Peyer's patch (tissue), 4 donors: ENCODE data around the gene F2RL3. TPM values are rescaled to one million over a fixed set of nuclear protein-coding genes. Genes with fewer than 3 reads are reported as not detected.

ENCODE experiments used
- DNase-seq, 3 donors: peaks; one replicate each; pipeline ENCODE4 v3.0.0-alpha.2; 2017 to 2019
- H3K27ac ChIP-seq, 4 donors: fragments of 200-600 bp; sonication (generic); one replicate each; pipeline ENCODE4 v1.5.1; 2016 to 2019
- H3K27me3 ChIP-seq, 2 donors: fragments of 200-600 bp; sonication (generic); one replicate each; pipeline ENCODE4 v1.5.1; 2019
- H3K36me3 ChIP-seq, 3 donors: fragments of 200-600 bp; sonication (generic); one replicate each; pipeline ENCODE4 v1.5.1; 2016 to 2019
- H3K4me1 ChIP-seq, 4 donors: fragments of 200-600 bp; sonication (generic); one replicate each; pipeline ENCODE4 v1.5.1; 2016 to 2019
- H3K4me3 ChIP-seq, 4 donors: fragments of 200-600 bp; sonication (generic); 1 replicate in 3 of 4; 2 replicates in 1 of 4; pipeline ENCODE4 v1.5.1; 2016 to 2019; ENCODE audit warnings: mild to moderate bottlenecking in 1 of 4
- H3K9me3 ChIP-seq, 4 donors: fragments of 200-600 bp; sonication (generic); one replicate each; pipeline ENCODE4 v1.5.1; 2016 to 2019; ENCODE audit warnings: mild to moderate bottlenecking in 1 of 4
- POLR2A ChIP-seq, 2 donors: fragments of 450-650 bp; IDR thresholded peaks; one replicate each; pipeline ENCODE4 v1.5.1; 2017; ENCODE audit warnings: antibody characterized with exemption in 2 of 2, mild to moderate bottlenecking in 2 of 2, moderate library complexity in 2 of 2
- total RNA-seq, 4 donors: library from RNA; depleted of rRNA; stranded (reverse); fragments of >200 nt; gene quantifications; one replicate each; pipeline ENCODE4 v1.1.0, GENCODE V29; 2016
- TF ChIP-seq, protein P1 (sequence below), 6 experiments: fragments of 450-650 bp in 4 of 6; fragments of 200-600 bp in 2 of 6; sonication (generic) in 1 of 6; IDR thresholded peaks; one replicate each; pipeline ENCODE4 v1.5.1; 2017 to 2019; ENCODE audit warnings: antibody characterized with exemption in 6 of 6, mild to moderate bottlenecking in 3 of 6, moderate library complexity in 1 of 6

The F2RL3 gene
- total RNA-seq, 4 donors from 2014 or later, result 3.9 to 11.6 (median 5.1) TPM

DNA sequence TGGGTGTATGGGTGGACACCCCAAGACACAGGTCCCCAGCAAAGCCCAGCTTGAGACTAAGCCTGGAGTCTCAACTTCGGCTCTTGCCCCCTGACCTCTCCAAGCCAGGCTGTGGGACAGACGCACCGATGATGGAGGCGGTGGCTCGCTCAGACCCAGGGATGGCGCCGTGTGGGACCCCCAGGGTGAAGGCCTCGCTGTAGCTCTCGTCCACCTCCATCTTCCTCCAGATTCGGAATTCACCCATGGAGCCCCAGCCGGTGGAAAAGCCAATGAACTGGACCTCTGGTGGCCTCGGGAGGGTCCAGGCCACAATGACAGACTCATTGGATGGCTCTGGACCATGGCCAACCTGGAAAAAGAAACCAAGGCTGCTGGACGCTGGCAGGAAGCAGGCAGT is 39.1 kb downstream of the F2RL3 start:
- no peak for DNase-seq
- no peaks in the 10 kb centered on the region for H3K9me3 ChIP-seq
- H3K4me3 ChIP-seq, result no peak overlapping the region
- H3K27ac ChIP-seq, result no peak overlapping the region
- TF ChIP-seq, protein P1, sequence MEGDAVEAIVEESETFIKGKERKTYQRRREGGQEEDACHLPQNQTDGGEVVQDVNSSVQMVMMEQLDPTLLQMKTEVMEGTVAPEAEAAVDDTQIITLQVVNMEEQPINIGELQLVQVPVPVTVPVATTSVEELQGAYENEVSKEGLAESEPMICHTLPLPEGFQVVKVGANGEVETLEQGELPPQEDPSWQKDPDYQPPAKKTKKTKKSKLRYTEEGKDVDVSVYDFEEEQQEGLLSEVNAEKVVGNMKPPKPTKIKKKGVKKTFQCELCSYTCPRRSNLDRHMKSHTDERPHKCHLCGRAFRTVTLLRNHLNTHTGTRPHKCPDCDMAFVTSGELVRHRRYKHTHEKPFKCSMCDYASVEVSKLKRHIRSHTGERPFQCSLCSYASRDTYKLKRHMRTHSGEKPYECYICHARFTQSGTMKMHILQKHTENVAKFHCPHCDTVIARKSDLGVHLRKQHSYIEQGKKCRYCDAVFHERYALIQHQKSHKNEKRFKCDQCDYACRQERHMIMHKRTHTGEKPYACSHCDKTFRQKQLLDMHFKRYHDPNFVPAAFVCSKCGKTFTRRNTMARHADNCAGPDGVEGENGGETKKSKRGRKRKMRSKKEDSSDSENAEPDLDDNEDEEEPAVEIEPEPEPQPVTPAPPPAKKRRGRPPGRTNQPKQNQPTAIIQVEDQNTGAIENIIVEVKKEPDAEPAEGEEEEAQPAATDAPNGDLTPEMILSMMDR (IDR thresholded peaks at IDR 0.05), result no peak
- TF ChIP-seq POLR2A (IDR thresholded peaks at IDR 0.05), result no peak
- no peaks in the 10 kb centered on the region for H3K4me1 ChIP-seq
- no peaks in the 10 kb centered on the region for H3K27me3 ChIP-seq
- no peaks in the 10 kb centered on the region for H3K36me3 ChIP-seq

DNA sequence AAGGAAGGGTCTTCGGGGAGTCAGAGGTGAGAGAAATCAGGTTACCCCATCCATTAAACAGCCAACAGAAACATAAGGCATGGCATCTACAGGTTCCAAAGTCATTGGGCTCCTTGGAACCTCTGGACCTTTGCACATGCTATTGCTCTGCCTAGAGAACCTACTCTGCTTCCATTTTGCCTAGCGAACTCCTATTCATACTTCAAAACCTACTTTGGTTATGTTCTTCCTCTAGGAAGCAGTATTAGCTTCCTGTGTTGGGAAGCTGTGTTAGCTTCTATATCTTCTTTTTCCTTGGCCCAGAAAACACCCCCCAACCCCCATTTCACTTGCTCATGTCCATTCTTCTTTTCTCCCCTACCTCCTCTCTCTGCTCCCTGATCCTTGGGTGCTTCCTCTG is 39.6 kb downstream of the F2RL3 start:
- no peaks in the 10 kb centered on the region for H3K9me3 ChIP-seq
- no peak for DNase-seq
- no peak overlapping the region for H3K27ac ChIP-seq

DNA sequence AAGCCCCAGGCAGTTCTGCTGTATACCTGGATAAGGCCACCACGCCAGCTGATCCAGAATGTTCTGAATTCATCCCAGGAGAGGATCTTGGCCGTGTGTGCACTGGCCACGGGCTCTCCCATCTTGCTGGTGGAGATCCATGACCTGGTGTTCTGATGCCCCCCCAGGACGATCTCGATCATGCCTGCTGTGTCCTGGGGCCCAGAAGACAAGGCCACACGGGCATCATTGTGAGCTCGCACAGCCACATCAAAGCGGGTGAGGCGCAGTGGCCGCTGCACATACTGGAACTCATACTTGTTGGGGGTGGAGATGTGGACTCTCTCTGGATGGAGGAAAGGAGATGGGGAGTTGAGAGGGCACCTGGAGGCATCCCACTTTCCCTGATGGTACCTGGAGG is 40.1 kb downstream of the F2RL3 start:
- Histone ChIP-seq H3K4me3 (no peak overlapping the region), H3K9me3 (no peaks in the 10 kb centered on the region), H3K4me1 (no peaks in the 10 kb centered on the region), H3K27me3 (no peaks in the 10 kb centered on the region), H3K36me3 (no peaks in the 10 kb centered on the region), H3K27ac (no peak overlapping the region)
- TF ChIP-seq POLR2A (IDR thresholded peaks at IDR 0.05), result no peak
- TF ChIP-seq, protein P1 (IDR thresholded peaks at IDR 0.05), result no peak
- DNase-seq, result no peak

More for the DNA sequence above, 39.6 kb downstream of the F2RL3 start:
- H3K36me3 ChIP-seq, result no peaks in the 10 kb centered on the region
- H3K4me3 ChIP-seq, result no peak overlapping the region
- no peaks in the 10 kb centered on the region for H3K4me1 ChIP-seq
- TF ChIP-seq, protein P1 (IDR thresholded peaks at IDR 0.05), result no peak
- TF ChIP-seq POLR2A (IDR thresholded peaks at IDR 0.05), result no peak
- no peaks in the 10 kb centered on the region for H3K27me3 ChIP-seq

DNA sequence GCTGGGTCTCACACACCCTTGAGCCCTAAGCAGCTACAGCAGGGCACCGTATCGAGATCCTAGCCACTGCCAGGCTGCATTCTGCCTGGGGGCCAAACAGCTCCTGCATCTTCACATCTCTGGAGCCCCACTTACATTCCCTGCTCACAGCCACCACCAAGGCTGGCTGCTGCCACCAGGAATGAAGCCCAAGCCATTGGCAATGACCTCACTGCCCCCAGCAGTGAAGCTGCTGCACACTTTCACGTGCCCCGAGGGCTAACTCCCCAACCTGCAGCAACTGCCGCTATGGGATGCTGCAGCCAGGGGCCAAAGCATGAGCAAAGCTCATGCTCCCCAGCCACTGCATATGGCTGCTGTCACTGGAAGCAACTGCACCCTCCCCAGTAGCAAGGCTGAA is 42.0 kb downstream of the F2RL3 start:
- no peak overlapping the region for H3K27ac ChIP-seq
- no peaks in the 10 kb centered on the region for H3K27me3 ChIP-seq
- no peak for TF ChIP-seq POLR2A (IDR thresholded peaks at IDR 0.05)
- TF ChIP-seq, protein P1 (IDR thresholded peaks at IDR 0.05), result no peak
- no peak for DNase-seq
- H3K36me3 ChIP-seq, result no peaks in the 10 kb centered on the region
- no peak overlapping the region for H3K4me3 ChIP-seq
- H3K9me3 ChIP-seq, result no peaks in the 10 kb centered on the region
- H3K4me1 ChIP-seq, result no peaks in the 10 kb centered on the region

DNA sequence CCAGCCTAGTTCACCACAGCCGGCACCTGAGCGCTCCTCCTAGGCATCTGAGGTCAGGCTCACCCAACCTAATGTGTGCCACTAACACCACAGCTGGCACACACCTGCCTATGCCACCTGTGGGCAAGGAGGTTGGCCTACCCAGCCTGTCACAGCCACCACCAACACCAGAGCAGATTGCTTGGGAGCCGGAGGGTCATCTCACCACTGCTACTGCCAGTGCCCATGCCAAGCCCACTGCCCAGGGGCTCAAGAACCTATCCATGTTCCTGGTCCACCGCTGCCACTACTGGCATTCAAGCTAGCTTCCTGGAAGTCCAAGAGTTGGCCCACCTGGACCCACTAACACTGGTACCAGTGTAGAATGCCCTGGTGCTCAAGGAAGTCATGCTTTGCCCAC is 42.5 kb downstream of the F2RL3 start:
- no peaks in the 10 kb centered on the region for H3K36me3 ChIP-seq
- no peaks in the 10 kb centered on the region for H3K4me1 ChIP-seq
- TF ChIP-seq, protein P1 (IDR thresholded peaks at IDR 0.05), result no peak
- TF ChIP-seq POLR2A (IDR thresholded peaks at IDR 0.05), result no peak
- H3K4me3 ChIP-seq, result no peak overlapping the region
- H3K27ac ChIP-seq, result no peak overlapping the region
- H3K9me3 ChIP-seq, result no peaks in the 10 kb centered on the region
- no peaks in the 10 kb centered on the region for H3K27me3 ChIP-seq
- DNase-seq, result no peak

DNA sequence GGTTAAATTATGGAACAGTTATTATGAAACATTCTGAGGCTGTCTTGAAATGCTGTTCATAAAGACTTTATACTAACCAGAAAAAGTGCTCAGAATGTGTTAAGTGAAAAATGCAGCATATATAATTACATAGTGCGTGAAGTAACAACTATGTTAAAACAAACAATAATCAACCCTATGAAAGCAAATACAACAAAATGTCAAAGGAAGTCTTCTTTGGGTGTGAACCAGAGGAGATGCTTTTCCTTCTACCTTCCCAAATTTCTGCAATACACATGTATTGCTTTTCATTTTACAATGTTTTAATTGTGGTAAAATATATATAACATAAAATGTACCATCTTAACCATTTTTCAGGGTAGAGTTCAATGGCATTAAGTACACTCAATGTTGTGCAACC is 45.7 kb downstream of the F2RL3 start:
- H3K27ac ChIP-seq, result no peak overlapping the region
- no peak for TF ChIP-seq POLR2A (IDR thresholded peaks at IDR 0.05)
- TF ChIP-seq, protein P1 (IDR thresholded peaks at IDR 0.05), result no peak
- DNase-seq, result no peak
- H3K36me3 ChIP-seq, result no peaks in the 10 kb centered on the region
- no peak overlapping the region for H3K4me3 ChIP-seq
- no peaks in the 10 kb centered on the region for H3K27me3 ChIP-seq
- no peaks in the 10 kb centered on the region for H3K4me1 ChIP-seq
- H3K9me3 ChIP-seq, result no peaks in the 10 kb centered on the region
